Measurements from ENCODE around the gene CRIP3. TPM values are rescaled to one million over a fixed set of nuclear protein-coding genes. Genes with fewer than 3 reads are reported as not detected.
A peak's percentile ranks its signal among the peaks of the same experiment; 100 is the strongest.

The CRIP3 gene
- total and polyA plus RNA-seq, 2 of the 13 experiments (the other 11 are each of a cell fraction or from before 2014, with no cell fraction given) = 6.3 to 9.3 TPM

GRCh38 chr6:43268782-43269272, 39.8 kb downstream of the CRIP3 start (continued):
- TF ChIP-seq, protein P1, sequence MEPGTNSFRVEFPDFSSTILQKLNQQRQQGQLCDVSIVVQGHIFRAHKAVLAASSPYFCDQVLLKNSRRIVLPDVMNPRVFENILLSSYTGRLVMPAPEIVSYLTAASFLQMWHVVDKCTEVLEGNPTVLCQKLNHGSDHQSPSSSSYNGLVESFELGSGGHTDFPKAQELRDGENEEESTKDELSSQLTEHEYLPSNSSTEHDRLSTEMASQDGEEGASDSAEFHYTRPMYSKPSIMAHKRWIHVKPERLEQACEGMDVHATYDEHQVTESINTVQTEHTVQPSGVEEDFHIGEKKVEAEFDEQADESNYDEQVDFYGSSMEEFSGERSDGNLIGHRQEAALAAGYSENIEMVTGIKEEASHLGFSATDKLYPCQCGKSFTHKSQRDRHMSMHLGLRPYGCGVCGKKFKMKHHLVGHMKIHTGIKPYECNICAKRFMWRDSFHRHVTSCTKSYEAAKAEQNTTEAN (CRISPR knock-in tag; conservative IDR thresholded peaks at IDR 0.05) = no peak
- TF ChIP-seq ZNF572 (CRISPR knock-in tag; IDR thresholded peaks at IDR 0.05) = no peak
- TF ChIP-seq ZBTB7B (CRISPR knock-in tag; IDR thresholded peaks at IDR 0.05) = no peak
- TF ChIP-seq, protein P2, sequence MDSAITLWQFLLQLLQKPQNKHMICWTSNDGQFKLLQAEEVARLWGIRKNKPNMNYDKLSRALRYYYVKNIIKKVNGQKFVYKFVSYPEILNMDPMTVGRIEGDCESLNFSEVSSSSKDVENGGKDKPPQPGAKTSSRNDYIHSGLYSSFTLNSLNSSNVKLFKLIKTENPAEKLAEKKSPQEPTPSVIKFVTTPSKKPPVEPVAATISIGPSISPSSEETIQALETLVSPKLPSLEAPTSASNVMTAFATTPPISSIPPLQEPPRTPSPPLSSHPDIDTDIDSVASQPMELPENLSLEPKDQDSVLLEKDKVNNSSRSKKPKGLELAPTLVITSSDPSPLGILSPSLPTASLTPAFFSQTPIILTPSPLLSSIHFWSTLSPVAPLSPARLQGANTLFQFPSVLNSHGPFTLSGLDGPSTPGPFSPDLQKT (CRISPR knock-in tag; IDR thresholded peaks at IDR 0.05; ENCODE audit: borderline replicate concordance) = no peak
- TF ChIP-seq NR2F1 (CRISPR knock-in tag; IDR thresholded peaks at IDR 0.05) = no peak; a peak in 1 of 4 replicates
- 0 out of 2 replicates have a peak, but pooled peaks have one; percentile 24 for TF ChIP-seq HES4 (CRISPR knock-in tag; IDR thresholded peaks at IDR 0.05; ENCODE audit: borderline replicate concordance)
- no peak for TF ChIP-seq XBP1 (CRISPR knock-in tag; IDR thresholded peaks at IDR 0.05)
- no peak for TF ChIP-seq MXD4 (CRISPR knock-in tag; IDR thresholded peaks at IDR 0.05)
- no peak for TF ChIP-seq ZNF775 (CRISPR knock-in tag; IDR thresholded peaks at IDR 0.05; ENCODE audit: borderline replicate concordance)
- no peak for TF ChIP-seq NCOA1 (CRISPR knock-in tag; IDR thresholded peaks at IDR 0.05)
- no peak for TF ChIP-seq ZNF530 (CRISPR knock-in tag; IDR thresholded peaks at IDR 0.05; ENCODE audit: low read depth)
- no peak for TF ChIP-seq RXRA (CRISPR knock-in tag; IDR thresholded peaks at IDR 0.05)
- TF ChIP-seq ZNF766 (CRISPR knock-in tag; IDR thresholded peaks at IDR 0.05; ENCODE audit: borderline replicate concordance) = no peak
- 0 out of 2 replicates have a peak, but pooled peaks have one; percentile 36 for TF ChIP-seq RCOR2 (CRISPR knock-in tag; IDR thresholded peaks at IDR 0.05)
- peak; percentile 84 for TF ChIP-seq ZNF768 (CRISPR knock-in tag; IDR thresholded peaks at IDR 0.05)
- no peak for TF ChIP-seq ZNF414 (CRISPR knock-in tag; IDR thresholded peaks at IDR 0.05)
- TF ChIP-seq ZGPAT (CRISPR knock-in tag; IDR thresholded peaks at IDR 0.05) = no peak
- TF ChIP-seq ZNF20 (CRISPR knock-in tag; IDR thresholded peaks at IDR 0.05) = 0 out of 2 replicates have a peak, but pooled peaks have one; percentile 6
- no peak for TF ChIP-seq TSC22D2 (CRISPR knock-in tag; IDR thresholded peaks at IDR 0.05; ENCODE audit: borderline replicate concordance)
- no peak for TF ChIP-seq PLSCR1 (CRISPR knock-in tag; IDR thresholded peaks at IDR 0.05; ENCODE audit: borderline replicate concordance)
- TF ChIP-seq, protein P3, sequence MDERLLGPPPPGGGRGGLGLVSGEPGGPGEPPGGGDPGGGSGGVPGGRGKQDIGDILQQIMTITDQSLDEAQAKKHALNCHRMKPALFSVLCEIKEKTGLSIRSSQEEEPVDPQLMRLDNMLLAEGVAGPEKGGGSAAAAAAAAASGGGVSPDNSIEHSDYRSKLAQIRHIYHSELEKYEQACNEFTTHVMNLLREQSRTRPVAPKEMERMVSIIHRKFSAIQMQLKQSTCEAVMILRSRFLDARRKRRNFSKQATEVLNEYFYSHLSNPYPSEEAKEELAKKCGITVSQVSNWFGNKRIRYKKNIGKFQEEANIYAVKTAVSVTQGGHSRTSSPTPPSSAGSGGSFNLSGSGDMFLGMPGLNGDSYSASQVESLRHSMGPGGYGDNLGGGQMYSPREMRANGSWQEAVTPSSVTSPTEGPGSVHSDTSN (CRISPR knock-in tag; IDR thresholded peaks at IDR 0.05) = no peak
- TF ChIP-seq POLR2AphosphoS2 (IDR thresholded peaks at IDR 0.05; ENCODE audit: low read depth, low read length) = no peak
- TF ChIP-seq PITX1 (CRISPR knock-in tag; IDR thresholded peaks at IDR 0.05) = 0 out of 2 replicates have a peak, but pooled peaks have one; percentile 41
- TF ChIP-seq SIN3B (IDR thresholded peaks at IDR 0.05; ENCODE audit: low read length) = no peak
- TF ChIP-seq FOXA1 (IDR thresholded peaks at IDR 0.05) = no peak
- TF ChIP-seq FOXA1 (CRISPR knock-in tag; IDR thresholded peaks at IDR 0.05) = no peak
- no peak for TF ChIP-seq NFYC (CRISPR knock-in tag; IDR thresholded peaks at IDR 0.05)
